ENCODE results near the gene COL8A2. TPM values are rescaled to one million over a fixed set of nuclear protein-coding genes. Genes with fewer than 3 reads are reported as not detected.
A peak's percentile ranks its signal among the peaks of the same experiment; 100 is the strongest.

COL8A2 gene
- total RNA-seq (2022) (not detected in 2 replicates), Bru-seq, nascent RNA (percentile 4 among the genes with signal in this experiment), BruChase-seq, experiment 1, labeled RNA remaining after a 6-hour chase (percentile 8 among the genes with signal in this experiment), BruChase-seq, experiment 2, labeled RNA remaining after a 2-hour chase (not detected)
- long read RNA-seq = 0 reads

- DNase-seq (ENCODE audit: unreplicated experiment) = no peak
- intact Hi-C loops (cut with micrococcal nuclease) = no loop called here
- ChIA-PET POLR2A (no interaction called here), CTCF (no interaction called here)
- no peaks in the 10 kb centered on the region for H3K9me3 Mint-ChIP-seq (ENCODE audit: unreplicated experiment)
- BruUV-seq (replicated peaks) = no TSS peak
- TF ChIP-seq CTCF (IDR thresholded peaks at IDR 0.05; ENCODE audit: unreplicated experiment) = no peak
- H3K4me1 Mint-ChIP-seq (ENCODE audit: insufficient read depth, unreplicated experiment) = no peaks in the 10 kb centered on the region
- peaks cover 21% of the 10 kb centered on the region for H3K27me3 Mint-ChIP-seq (ENCODE audit: insufficient read depth, unreplicated experiment)
- H3K36me3 Mint-ChIP-seq (ENCODE audit: insufficient read depth, unreplicated experiment) = peaks cover 5% of the 10 kb centered on the region
- no peak within 1 kb of the TSS for H3K27ac Mint-ChIP-seq (ENCODE audit: low read depth, unreplicated experiment)
- H3K4me3 Mint-ChIP-seq (ENCODE audit: unreplicated experiment) = peak within 1 kb of the TSS; percentile 23
Measured at GRCh38 chr1:36125129-36125991, at the start of gene COL8A2. Gene COL8A2, minus strand, starts transcription at chr1:36125222. Its CDS starts 24,980 bp downstream, at chr1:36100242.

- H3K4me1 Mint-ChIP-seq (ENCODE audit: insufficient read depth, unreplicated experiment) = peaks cover 26% of the 10 kb centered on the region
- intact Hi-C loops (cut with micrococcal nuclease) = no loop called here
- CTCF ChIA-PET = interaction anchor here (0.9 to 2.0 kb wide), 4 partner anchors 13 to 111 kb away, joined by 3 to 9 read pairs (median 3); partner anchors contain the start of gene TRAPPC3
- no peak for DNase-seq (ENCODE audit: unreplicated experiment)
- H3K27ac Mint-ChIP-seq (ENCODE audit: low read depth, unreplicated experiment) = no peak overlapping the region
- POLR2A ChIA-PET = interaction anchor here (0.5 to 1.3 kb wide), 2 partner anchors 9 to 303 kb away, joined by 3 read pairs; no protein-coding TSS in a partner anchor
- H3K36me3 Mint-ChIP-seq (ENCODE audit: insufficient read depth, unreplicated experiment) = peaks cover 53% of the 10 kb centered on the region
- TF ChIP-seq CTCF (IDR thresholded peaks at IDR 0.05; ENCODE audit: unreplicated experiment) = no peak
- H3K4me3 Mint-ChIP-seq (ENCODE audit: unreplicated experiment) = no peak overlapping the region
- no peaks in the 10 kb centered on the region for H3K27me3 Mint-ChIP-seq (ENCODE audit: insufficient read depth, unreplicated experiment)
- no TSS peak for BruUV-seq (replicated peaks)
- H3K9me3 Mint-ChIP-seq (ENCODE audit: unreplicated experiment) = no peaks in the 10 kb centered on the region
Measured at GRCh38 chr1:36174713-36175112, 49.7 kb upstream of the COL8A2 start.

- intact Hi-C loops (cut with micrococcal nuclease) = no loop called here
- ChIA-PET CTCF (interaction anchor here (0.6 to 1.8 kb wide), 4 partner anchors 12 to 28 kb away, joined by 3 to 14 read pairs (median 3); no protein-coding TSS in a partner anchor), POLR2A (interaction anchor here (0.9 to 1.2 kb wide), 2 partner anchors 17 to 23 kb away, joined by 3 to 4 read pairs; partner anchors contain the start of gene MAP7D1)
- peak; percentile 89 for DNase-seq (ENCODE audit: unreplicated experiment)
- Mint-ChIP-seq H3K4me1 (ENCODE audit: insufficient read depth, unreplicated experiment) (peaks cover 26% of the 10 kb centered on the region), H3K9me3 (ENCODE audit: unreplicated experiment) (no peaks in the 10 kb centered on the region), H3K36me3 (ENCODE audit: insufficient read depth, unreplicated experiment) (peaks cover 53% of the 10 kb centered on the region), H3K4me3 (ENCODE audit: unreplicated experiment) (no peak overlapping the region), H3K27me3 (ENCODE audit: insufficient read depth, unreplicated experiment) (no peaks in the 10 kb centered on the region), H3K27ac (ENCODE audit: low read depth, unreplicated experiment) (peak overlapping the region; percentile 94)
- no peak for TF ChIP-seq CTCF (IDR thresholded peaks at IDR 0.05; ENCODE audit: unreplicated experiment)
- no TSS peak for BruUV-seq (replicated peaks)
Measured at GRCh38 chr1:36172983-36173382, 48.0 kb upstream of the COL8A2 start.
